Measurements from ENCODE around the gene BCAS3.

DNA sequence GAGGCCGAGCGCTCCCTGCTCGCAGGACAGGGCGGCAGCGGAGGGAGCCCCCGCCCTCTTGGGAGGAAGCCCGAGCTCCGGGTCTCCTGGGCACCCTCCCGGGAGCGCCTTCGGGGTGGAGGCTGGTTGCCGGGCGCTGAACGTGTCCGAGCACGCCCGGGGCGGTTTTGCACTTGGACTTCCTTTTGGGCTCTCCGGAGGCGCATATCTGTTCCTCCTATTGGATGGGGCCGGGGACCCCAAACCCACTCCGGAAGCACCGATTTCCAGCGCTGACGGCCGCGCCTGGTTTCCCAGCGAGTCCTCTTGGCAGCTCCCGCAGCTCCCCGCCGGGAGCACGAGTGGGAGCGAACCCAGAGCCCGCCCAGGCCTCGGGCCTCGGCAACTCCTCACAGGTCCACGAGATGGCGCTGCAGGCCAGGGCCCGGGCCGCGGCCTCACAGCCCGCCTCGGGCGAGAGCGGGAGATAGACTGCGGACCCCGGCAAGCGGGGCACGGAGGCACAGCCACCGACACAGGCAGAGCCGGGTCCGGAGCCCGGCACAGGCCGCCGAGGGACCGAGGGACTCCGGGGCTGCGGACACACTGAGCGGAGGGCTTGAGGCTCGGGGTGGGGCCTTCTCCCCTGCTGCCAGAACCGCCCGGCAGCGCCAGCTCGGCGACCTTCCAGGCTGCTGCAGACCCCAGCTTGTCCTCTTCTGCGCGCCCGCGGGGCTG, 734.6 kb downstream of the BCAS3 start:
- TF ChIP-seq ARNTL (CRISPR knock-in tag; IDR thresholded peaks at IDR 0.05; ENCODE audit: borderline replicate concordance, low read depth) = no peak
- TF ChIP-seq PATZ1 (CRISPR knock-in tag; IDR thresholded peaks at IDR 0.05; ENCODE audit: borderline replicate concordance) = no peak
- TF ChIP-seq POU6F1 (CRISPR knock-in tag; IDR thresholded peaks at IDR 0.05; ENCODE audit: borderline replicate concordance, low read depth) = 0 out of 2 replicates have a peak, but pooled peaks have one; percentile 21
- TF ChIP-seq ZNF70 (CRISPR knock-in tag; IDR thresholded peaks at IDR 0.05) = no peak
- peak; percentile 45; the same call in 1 of the 2 replicates for TF ChIP-seq CSDC2 (CRISPR knock-in tag; IDR thresholded peaks at IDR 0.05)
- TF ChIP-seq ZFP3 (CRISPR knock-in tag; IDR thresholded peaks at IDR 0.05) = 0 out of 2 replicates have a peak, but pooled peaks have one; percentile 10
- TF ChIP-seq ISL1 (CRISPR knock-in tag; IDR thresholded peaks at IDR 0.05) = no peak
- TF ChIP-seq ZNF8 (CRISPR knock-in tag; IDR thresholded peaks at IDR 0.05) = no peak
